Esophagus squamous epithelium (tissue), 5 donors: ENCODE measurements around the gene FNDC1. TPM values are rescaled to one million over a fixed set of nuclear protein-coding genes. Genes with fewer than 3 reads are reported as not detected.

Source experiments
- DNase-seq: peaks from one replicate; lab custom pipeline; 2025; lab: John Stamatoyannopoulos, UW
- H3K27ac ChIP-seq, 4 donors: fragments of 200-600 bp; sonication (generic); one replicate each; pipeline ENCODE4 v1.5.1; 2016 to 2019; ENCODE audit warnings: mild to moderate bottlenecking in 1 of 4
- H3K27me3 ChIP-seq, 4 donors: fragments of 200-600 bp; sonication (generic); 1 replicate in 3 of 4; 2 replicates in 1 of 4; pipeline versions ENCODE4 v1.5.1 to v1.6.0; 2017 to 2021; ENCODE audit warnings: antibody characterized with exemption in 1 of 4
- H3K36me3 ChIP-seq, 3 donors: fragments of 200-600 bp; sonication (generic); one replicate each; pipeline ENCODE4 v1.5.1; 2016 to 2019
- H3K4me1 ChIP-seq, 3 donors: fragments of 200-600 bp; sonication (generic); one replicate each; pipeline ENCODE4 v1.5.1; 2017 to 2019
- H3K4me3 ChIP-seq, 4 donors: fragments of 200-600 bp; sonication (generic); 1 replicate in 3 of 4; 2 replicates in 1 of 4; pipeline ENCODE4 v1.5.1; 2016 to 2019; ENCODE audit warnings: mild to moderate bottlenecking in 2 of 4, moderate library complexity in 1 of 4
- H3K9me3 ChIP-seq, 3 donors: fragments of 200-600 bp; sonication (generic); one replicate each; pipeline ENCODE4 v1.5.1; 2016 to 2019
- POLR2A ChIP-seq, 4 donors: fragments of 450-650 bp; IDR thresholded peaks; one replicate each; pipeline ENCODE4 v1.6.1; 2017; ENCODE audit warnings: antibody characterized with exemption in 4 of 4, mild to moderate bottlenecking in 4 of 4, moderate library complexity in 3 of 4
- WGBS, 2 donors: methylation state at CpG; one replicate each; pipeline ENCODE4 v1.1.5; 2018; 5-methylcytosine and 5-hydroxymethylcytosine counted together
- intact Hi-C: fragments of 100-400 bp; cut with DNase I; formaldehyde crosslinking; loops from one replicate; pipeline ENCODE4 v1.15.0; 2022
- total RNA-seq, 4 donors: library from RNA; depleted of rRNA; stranded (reverse); fragments of >200 nt; gene quantifications; one replicate each; pipeline ENCODE4 v1.1.0, GENCODE V29; 2016
- TF ChIP-seq, protein P1 (sequence below), 6 experiments: fragments of 450-650 bp in 4 of 6; fragments of 200-600 bp in 2 of 6; sonication (generic) in 2 of 6; IDR thresholded peaks; one replicate each; pipeline ENCODE4 v1.5.1; 2016 to 2019; ENCODE audit warnings: antibody characterized with exemption in 6 of 6, mild to moderate bottlenecking in 4 of 6, moderate library complexity in 4 of 6
- donor health status: DM: yes; HTN: yes; CAD: no.

Gene FNDC1
- total RNA-seq, 4 donors from 2014 or later: 0.04 to 0.38 (median 0.06) TPM; not detected in 1

DNA sequence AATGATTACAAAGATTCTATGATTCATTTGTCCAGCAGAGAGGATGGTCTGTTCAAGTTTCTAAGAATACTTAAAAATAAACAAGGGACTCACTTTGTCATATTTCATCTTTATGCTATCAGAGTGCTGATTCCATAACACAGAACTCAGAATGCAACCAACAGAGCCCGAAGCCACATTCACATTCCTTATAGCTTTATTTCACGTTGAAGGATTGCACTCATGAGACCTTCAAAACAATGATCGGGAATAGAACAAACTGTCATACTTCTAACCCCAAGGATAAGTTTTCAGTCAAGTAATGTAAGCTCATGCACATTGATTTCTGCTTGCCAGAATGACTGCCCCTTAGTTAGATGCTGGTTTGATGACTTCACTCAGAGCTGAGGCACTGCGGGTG, 25.2 kb downstream of the FNDC1 start:
- intact Hi-C loops: no loop called here
- H3K9me3 ChIP-seq: no peaks in the 10 kb centered on the region
- peaks cover 0 to 12% (median 0%) of the 10 kb centered on the region in 4 donors for H3K27me3 ChIP-seq
- H3K4me1 ChIP-seq: no peaks in the 10 kb centered on the region
- no peak for DNase-seq
- no peaks in the 10 kb centered on the region for H3K36me3 ChIP-seq
- 60 to 84% methylated on average over 4 of the region's 4 CpGs for WGBS, 2 donors
- H3K4me3 ChIP-seq: no peak overlapping the region
- no peak overlapping the region for H3K27ac ChIP-seq
- TF ChIP-seq, protein P1, sequence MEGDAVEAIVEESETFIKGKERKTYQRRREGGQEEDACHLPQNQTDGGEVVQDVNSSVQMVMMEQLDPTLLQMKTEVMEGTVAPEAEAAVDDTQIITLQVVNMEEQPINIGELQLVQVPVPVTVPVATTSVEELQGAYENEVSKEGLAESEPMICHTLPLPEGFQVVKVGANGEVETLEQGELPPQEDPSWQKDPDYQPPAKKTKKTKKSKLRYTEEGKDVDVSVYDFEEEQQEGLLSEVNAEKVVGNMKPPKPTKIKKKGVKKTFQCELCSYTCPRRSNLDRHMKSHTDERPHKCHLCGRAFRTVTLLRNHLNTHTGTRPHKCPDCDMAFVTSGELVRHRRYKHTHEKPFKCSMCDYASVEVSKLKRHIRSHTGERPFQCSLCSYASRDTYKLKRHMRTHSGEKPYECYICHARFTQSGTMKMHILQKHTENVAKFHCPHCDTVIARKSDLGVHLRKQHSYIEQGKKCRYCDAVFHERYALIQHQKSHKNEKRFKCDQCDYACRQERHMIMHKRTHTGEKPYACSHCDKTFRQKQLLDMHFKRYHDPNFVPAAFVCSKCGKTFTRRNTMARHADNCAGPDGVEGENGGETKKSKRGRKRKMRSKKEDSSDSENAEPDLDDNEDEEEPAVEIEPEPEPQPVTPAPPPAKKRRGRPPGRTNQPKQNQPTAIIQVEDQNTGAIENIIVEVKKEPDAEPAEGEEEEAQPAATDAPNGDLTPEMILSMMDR (IDR thresholded peaks at IDR 0.05): no peak
- TF ChIP-seq POLR2A (IDR thresholded peaks at IDR 0.05): no peak

DNA sequence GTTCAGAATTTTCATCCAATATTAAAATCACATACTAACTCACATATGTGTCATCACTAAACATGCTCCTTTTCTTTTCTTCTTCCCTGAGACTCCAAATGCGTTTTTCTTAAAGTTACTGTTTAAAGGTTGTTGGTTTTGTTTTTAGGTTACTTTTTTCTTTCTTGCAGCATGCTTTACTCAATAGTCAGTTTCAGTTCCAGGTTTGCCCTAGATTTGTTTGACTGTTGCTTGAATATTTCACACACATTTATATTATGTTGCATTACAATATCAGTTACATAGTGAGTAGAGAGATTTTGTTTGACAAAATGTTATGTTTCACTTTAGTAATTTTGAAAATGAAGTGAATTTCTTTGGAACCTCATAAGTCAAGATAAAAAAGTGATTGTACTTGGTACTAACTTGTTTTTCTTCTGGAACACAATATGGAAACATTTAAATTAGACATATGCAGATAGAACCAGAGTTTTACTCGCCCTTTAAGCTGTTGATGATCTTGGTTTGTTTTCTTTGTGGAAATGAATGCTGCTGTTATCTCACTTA, 27.3 kb downstream of the FNDC1 start:
- Histone ChIP-seq H3K27ac (no peak overlapping the region), H3K4me1 (no peaks in the 10 kb centered on the region), H3K36me3 (no peaks in the 10 kb centered on the region), H3K27me3 (peaks cover 0 to 12% (median 0%) of the 10 kb centered on the region in 4 donors), H3K4me3 (no peak overlapping the region), H3K9me3 (no peaks in the 10 kb centered on the region)
- no peak for DNase-seq
- WGBS, 2 donors: 53 to 65% methylated on average over 2 of the region's 2 CpGs
- no peak for TF ChIP-seq POLR2A (IDR thresholded peaks at IDR 0.05)
- TF ChIP-seq, protein P1 (IDR thresholded peaks at IDR 0.05): no peak
- intact Hi-C loops: no loop called here

DNA sequence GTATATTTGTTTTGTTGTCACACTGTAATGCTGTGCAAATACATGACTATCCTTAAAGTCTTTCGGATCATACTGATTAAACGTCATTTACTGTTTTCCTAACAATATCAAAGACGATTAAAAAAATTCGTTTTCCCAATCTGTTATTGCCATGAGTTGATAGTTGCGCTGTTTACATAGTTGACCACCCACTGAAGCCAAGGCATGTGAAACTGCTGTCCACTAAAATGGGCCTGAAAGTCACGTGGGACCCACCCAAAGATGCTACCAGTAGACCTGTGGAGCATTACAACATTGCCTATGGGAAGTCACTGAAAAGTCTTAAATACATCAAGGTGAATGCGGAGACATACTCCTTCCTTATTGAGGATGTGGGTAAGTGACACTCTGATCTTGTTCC, 28.1 kb downstream of the FNDC1 start:
- Histone ChIP-seq H3K27ac (no peak overlapping the region), H3K36me3 (no peaks in the 10 kb centered on the region), H3K4me3 (no peak overlapping the region), H3K27me3 (peaks cover 0 to 12% (median 0%) of the 10 kb centered on the region in 4 donors), H3K9me3 (no peaks in the 10 kb centered on the region), H3K4me1 (no peaks in the 10 kb centered on the region)
- TF ChIP-seq, protein P1 (IDR thresholded peaks at IDR 0.05): no peak
- TF ChIP-seq POLR2A (IDR thresholded peaks at IDR 0.05): no peak
- intact Hi-C loops: no loop called here
- 67% methylated on average over 7 of the region's 7 CpGs for WGBS, 2 donors
- no peak for DNase-seq

DNA sequence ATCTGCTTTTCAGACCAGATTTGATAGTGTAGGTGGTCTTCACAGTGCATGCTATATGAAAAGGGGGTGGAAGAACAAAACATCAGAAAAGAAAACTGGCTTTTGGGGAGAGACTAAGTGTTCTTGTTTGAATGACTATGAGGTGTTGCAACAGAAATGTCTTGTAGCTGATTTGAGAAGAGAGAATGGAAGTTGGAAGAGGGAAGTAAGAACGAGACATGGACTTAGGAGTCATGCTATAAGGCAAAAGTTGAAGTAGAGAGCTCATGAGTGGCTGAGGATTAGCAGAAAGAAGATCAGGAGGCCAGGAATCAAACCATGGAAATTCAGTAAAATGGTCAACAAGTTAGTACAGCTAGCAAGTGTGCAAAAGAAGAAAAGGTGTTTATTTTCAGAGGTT, 32.1 kb downstream of the FNDC1 start:
- Histone ChIP-seq H3K36me3 (no peaks in the 10 kb centered on the region), H3K27ac (no peak overlapping the region), H3K9me3 (no peaks in the 10 kb centered on the region), H3K4me3 (no peak overlapping the region), H3K27me3 (peaks cover 0 to 7% (median 0%) of the 10 kb centered on the region in 4 donors), H3K4me1 (no peaks in the 10 kb centered on the region)
- intact Hi-C loops: no loop called here
- no peak for DNase-seq
- WGBS, 2 donors: 28 to 48% methylated on average over 1 of the region's 1 CpG
- TF ChIP-seq, protein P1 (IDR thresholded peaks at IDR 0.05): no peak
- TF ChIP-seq POLR2A (IDR thresholded peaks at IDR 0.05): no peak

DNA sequence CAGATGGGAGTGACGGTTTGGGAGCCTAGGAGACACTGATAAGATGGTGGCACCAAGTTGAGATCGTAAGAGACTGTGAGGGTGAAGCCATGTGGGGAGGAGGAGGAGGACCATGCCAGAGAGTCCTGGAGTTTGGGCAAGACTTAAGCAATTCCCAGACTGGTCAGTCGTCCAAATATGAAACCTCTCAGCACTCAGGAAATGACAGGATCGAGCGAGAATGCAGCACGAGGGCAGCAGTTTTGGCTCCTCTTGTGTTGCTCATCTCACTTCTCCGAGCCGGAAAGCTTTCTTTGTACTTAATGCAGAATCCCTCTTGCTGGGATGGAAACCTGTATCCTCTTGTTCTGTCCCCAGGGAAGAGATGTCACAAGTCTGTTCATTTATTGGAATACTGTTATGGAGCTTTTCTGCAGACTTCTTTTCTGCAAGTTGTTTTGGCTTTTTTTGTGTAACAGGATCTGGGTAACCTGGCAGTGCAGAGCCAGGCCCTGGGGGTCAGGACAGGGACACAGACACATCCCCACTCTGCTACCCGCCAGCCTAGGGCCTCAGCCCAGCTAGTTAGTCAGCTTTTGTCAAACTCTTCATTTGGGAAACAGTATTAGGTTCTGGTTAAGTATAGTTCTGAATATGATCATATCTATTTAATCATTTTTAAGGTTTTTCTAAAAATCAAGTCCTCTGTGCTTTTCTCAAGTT, 34.3 kb downstream of the FNDC1 start:
- no peak overlapping the region for H3K4me3 ChIP-seq
- no peak for TF ChIP-seq POLR2A (IDR thresholded peaks at IDR 0.05)
- TF ChIP-seq, protein P1 (IDR thresholded peaks at IDR 0.05): no peak
- WGBS, 2 donors: 73 to 74% methylated on average over 9 of the region's 9 CpGs
- intact Hi-C loops: no loop called here
- peaks cover 0 to 9% (median 0%) of the 10 kb centered on the region in 4 donors for H3K27me3 ChIP-seq
- no peaks in the 10 kb centered on the region for H3K9me3 ChIP-seq
- no peak overlapping the region for H3K27ac ChIP-seq
- no peak for DNase-seq
- no peaks in the 10 kb centered on the region for H3K4me1 ChIP-seq
- H3K36me3 ChIP-seq: no peaks in the 10 kb centered on the region
